Measurements from ENCODE around the gene LSG1. TPM values are rescaled to one million over a fixed set of nuclear protein-coding genes. Genes with fewer than 3 reads are reported as not detected.

The LSG1 gene
- total RNA-seq, 2 donors from 2014 or later = 40.0 to 42.9 TPM

GRCh38 chr3:194675680-194676079 lies 3.7 kb upstream of the LSG1 start:
- H3K9me3 Mint-ChIP-seq = no peaks in the 10 kb centered on the region
- peak overlapping the region; percentile 19 to 69 for H3K27ac Mint-ChIP-seq
- H3K36me3 Mint-ChIP-seq = peaks cover 6 to 7% of the 10 kb centered on the region in 2 donors
- ATAC-seq = peak; percentile 66 to 67
- no peak for DNase-seq (ENCODE audit: low spot score in 2 of 2)

- Mint-ChIP-seq H3K27ac (peak overlapping the region in 1 of 2 donors; percentile 69), H3K9me3 (no peaks in the 10 kb centered on the region), H3K36me3 (peaks cover 6 to 7% of the 10 kb centered on the region in 2 donors)
- peak; percentile 56 to 72 for DNase-seq (ENCODE audit: low spot score in 2 of 2)
- peak; percentile 63 to 73 for ATAC-seq
These were observed 3.2 kb upstream of the LSG1 start for GRCh38 chr3:194675081-194675640.

GRCh38 chr3:194673761-194674160 lies 1.8 kb upstream of the LSG1 start:
- DNase-seq (ENCODE audit: low spot score in 2 of 2) (no peak), ATAC-seq (no peak)
- Mint-ChIP-seq H3K36me3 (peaks cover 6 to 7% of the 10 kb centered on the region in 2 donors), H3K9me3 (no peaks in the 10 kb centered on the region), H3K27ac (peak overlapping the region in 1 of 2 donors; percentile 95)

GRCh38 chr3:194672876-194673275 lies 885 bp upstream of the LSG1 start:
- H3K27ac Mint-ChIP-seq = peak overlapping the region; percentile 95 to 99
- H3K36me3 Mint-ChIP-seq = peaks cover 6 to 7% of the 10 kb centered on the region in 2 donors
- DNase-seq (ENCODE audit: low spot score in 2 of 2) (no peak), ATAC-seq (no peak)
- no peaks in the 10 kb centered on the region for H3K9me3 Mint-ChIP-seq

- DNase-seq (ENCODE audit: low spot score in 2 of 2) = peak in 1 of 2 donors; percentile 29
These were observed 486 bp downstream of the LSG1 start for GRCh38 chr3:194671511-194671899.

GRCh38 chr3:194667363-194667762 lies 4.6 kb downstream of the LSG1 start:
- no peak for ATAC-seq
- no peaks in the 10 kb centered on the region for H3K9me3 Mint-ChIP-seq
- peaks cover 6 to 29% of the 10 kb centered on the region in 2 donors for H3K36me3 Mint-ChIP-seq
- DNase-seq (ENCODE audit: low spot score in 2 of 2) = no peak
- peak overlapping the region in 1 of 2 donors; percentile 15 for H3K27ac Mint-ChIP-seq

More at GRCh38 chr3:194671511-194671899, 486 bp downstream of the LSG1 start:
- Mint-ChIP-seq H3K36me3 (peaks cover 6 to 7% of the 10 kb centered on the region in 2 donors), H3K27ac (peak overlapping the region; percentile 95 to 99), H3K9me3 (no peaks in the 10 kb centered on the region)
- no peak for ATAC-seq

- Mint-ChIP-seq H3K27ac (peak overlapping the region in 1 of 2 donors; percentile 57), H3K9me3 (no peaks in the 10 kb centered on the region), H3K36me3 (peaks cover 0 to 23% of the 10 kb centered on the region in 2 donors)
- DNase-seq (ENCODE audit: low spot score in 2 of 2) (no peak), ATAC-seq (no peak)
These were observed 7.1 kb downstream of the LSG1 start for GRCh38 chr3:194664857-194665256.

- peak overlapping the region in 1 of 2 donors; percentile 46 for H3K27ac Mint-ChIP-seq
These were observed 10.0 kb downstream of the LSG1 start for GRCh38 chr3:194661946-194662345.

GRCh38 chr3:194661374-194661773 lies 10.6 kb downstream of the LSG1 start:
- Mint-ChIP-seq H3K9me3 (no peaks in the 10 kb centered on the region), H3K36me3 (peaks cover 9 to 31% of the 10 kb centered on the region in 2 donors), H3K27ac (peak overlapping the region; percentile 46 to 79)
- no peak for ATAC-seq
- DNase-seq (ENCODE audit: low spot score in 2 of 2) = no peak

More at GRCh38 chr3:194661946-194662345, 10.0 kb downstream of the LSG1 start:
- DNase-seq (ENCODE audit: low spot score in 2 of 2) (no peak), ATAC-seq (no peak)
- Mint-ChIP-seq H3K9me3 (no peaks in the 10 kb centered on the region), H3K36me3 (peaks cover 9 to 31% of the 10 kb centered on the region in 2 donors)

- H3K9me3 Mint-ChIP-seq = no peaks in the 10 kb centered on the region
- no peak for ATAC-seq
- peaks cover 9 to 21% of the 10 kb centered on the region in 2 donors for H3K36me3 Mint-ChIP-seq
- DNase-seq (ENCODE audit: low spot score in 2 of 2) = no peak
- H3K27ac Mint-ChIP-seq = no peak overlapping the region
These were observed 12.2 kb downstream of the LSG1 start for GRCh38 chr3:194659778-194660177.

- ATAC-seq (no peak), DNase-seq (ENCODE audit: low spot score in 2 of 2) (no peak)
- Mint-ChIP-seq H3K36me3 (peaks cover 19 to 25% of the 10 kb centered on the region in 2 donors), H3K27ac (no peak overlapping the region), H3K9me3 (no peaks in the 10 kb centered on the region)
These were observed 13.3 kb downstream of the LSG1 start for GRCh38 chr3:194658477-194659242.

GRCh38 chr3:194657439-194657838 lies 14.6 kb downstream of the LSG1 start:
- Mint-ChIP-seq H3K27ac (no peak overlapping the region), H3K9me3 (no peaks in the 10 kb centered on the region), H3K36me3 (peaks cover 28 to 37% of the 10 kb centered on the region in 2 donors)
- ATAC-seq = no peak
- DNase-seq (ENCODE audit: low spot score in 2 of 2) = no peak

- Mint-ChIP-seq H3K27ac (peak overlapping the region; percentile 39 to 86), H3K9me3 (no peaks in the 10 kb centered on the region), H3K36me3 (peaks cover 33 to 55% of the 10 kb centered on the region in 2 donors)
- ATAC-seq = peak; percentile 92 to 95
- DNase-seq (ENCODE audit: low spot score in 2 of 2) = no peak
These were observed 17.5 kb downstream of the LSG1 start for GRCh38 chr3:194654443-194654842.

- DNase-seq (ENCODE audit: low spot score in 2 of 2) (no peak), ATAC-seq (no peak)
- H3K36me3 Mint-ChIP-seq = peaks cover 14 to 33% of the 10 kb centered on the region in 2 donors
- H3K9me3 Mint-ChIP-seq = no peaks in the 10 kb centered on the region
- no peak overlapping the region for H3K27ac Mint-ChIP-seq
These were observed 24.2 kb downstream of the LSG1 start for GRCh38 chr3:194647747-194648146.

GRCh38 chr3:194642769-194643168 lies 29.2 kb downstream of the LSG1 start:
- no peak for DNase-seq (ENCODE audit: low spot score in 2 of 2)
- Mint-ChIP-seq H3K27ac (no peak overlapping the region), H3K9me3 (no peaks in the 10 kb centered on the region), H3K36me3 (peaks cover 5 to 28% of the 10 kb centered on the region in 2 donors)
- no peak for ATAC-seq

- peak in 1 of 2 donors; percentile 36 for DNase-seq (ENCODE audit: low spot score in 2 of 2)
- Mint-ChIP-seq H3K9me3 (no peaks in the 10 kb centered on the region), H3K36me3 (peaks cover 5 to 28% of the 10 kb centered on the region in 2 donors), H3K27ac (peak overlapping the region in 1 of 2 donors; percentile 60)
- peak; percentile 31 to 53 for ATAC-seq
These were observed 31.2 kb downstream of the LSG1 start for GRCh38 chr3:194640829-194641228.

GRCh38 chr3:194638991-194639605 lies 32.9 kb downstream of the LSG1 start:
- no peak overlapping the region for H3K27ac Mint-ChIP-seq
- ATAC-seq (no peak), DNase-seq (ENCODE audit: low spot score in 2 of 2) (no peak)
- H3K9me3 Mint-ChIP-seq = no peaks in the 10 kb centered on the region
- peaks cover 5 to 21% of the 10 kb centered on the region in 2 donors for H3K36me3 Mint-ChIP-seq

Measured in activated naive CD4-positive, alpha-beta T cell treated with anti-CD3 and anti-CD28 coated beads, Interleukin-2, amount 50 U/mL, for 72 hours (primary cell).